ENCODE measurements around the gene RBX1.
A peak's percentile ranks its signal among the peaks of the same experiment; 100 is the strongest.

RBX1 gene

DNA sequence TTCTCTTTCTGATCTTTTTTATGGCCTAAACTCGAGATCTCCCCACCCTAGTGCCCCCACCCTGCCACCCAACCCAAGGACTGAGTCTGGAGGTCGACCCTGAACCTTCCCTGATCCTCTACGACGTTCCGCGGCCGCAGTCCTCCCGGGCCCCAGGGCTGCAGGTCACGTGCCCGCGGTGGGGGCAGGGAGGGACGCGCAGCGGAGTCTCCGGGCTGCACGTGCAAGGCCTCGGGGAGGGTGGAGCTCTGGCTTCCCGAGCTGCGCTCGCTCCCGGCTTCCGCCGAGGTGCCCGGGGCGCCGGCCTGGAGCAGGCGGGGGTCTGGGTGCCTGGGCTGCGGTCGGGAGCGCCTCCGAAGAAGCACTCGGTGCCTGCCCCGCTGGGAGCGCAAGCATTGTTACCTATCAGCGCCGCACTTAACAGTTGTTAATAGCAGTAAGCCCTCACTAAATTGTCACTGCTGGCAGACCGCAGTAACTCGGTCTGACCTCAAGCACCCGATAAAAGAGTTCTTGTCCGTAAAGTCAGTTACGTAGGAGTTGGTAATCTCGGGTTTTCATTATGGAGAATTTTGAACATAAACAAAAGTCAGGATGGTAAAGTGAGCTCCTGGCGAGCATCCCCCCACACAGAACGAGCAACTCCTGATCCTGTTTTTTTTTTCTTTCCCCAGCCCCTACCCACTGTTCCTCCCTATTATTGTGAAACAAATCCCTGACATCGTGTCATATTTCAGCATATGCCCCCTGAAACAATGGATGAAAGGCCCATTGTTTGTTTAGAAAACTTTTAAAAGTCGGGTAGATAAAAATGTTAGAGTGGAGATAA lies 71.5 kb downstream of the RBX1 start:
- Histone ChIP-seq H3K27ac (ENCODE audit: low read length) (peak overlapping the region; percentile 73), H2AFZ (ENCODE audit: low read depth, low read length) (peak overlapping the region; percentile 94), H4K20me1 (ENCODE audit: insufficient read depth, low read length) (no peaks in the 10 kb centered on the region), H3K9me3 (ENCODE audit: insufficient read depth, low read length, severe bottlenecking) (no peaks in the 10 kb centered on the region), H3K36me3 (ENCODE audit: insufficient read depth, low read length) (no peaks in the 10 kb centered on the region), H3K27me3 (ENCODE audit: insufficient read depth, low read length, poor library complexity) (peaks cover 3% of the 10 kb centered on the region), H3K4me1 (ENCODE audit: insufficient read depth, low read length) (peaks cover 26% of the 10 kb centered on the region), H3K9ac (ENCODE audit: low read depth, low read length) (peak overlapping the region; percentile 83), H3K4me3 (ENCODE audit: low read depth in 1 of 2, low read length in 2 of 2) (peak overlapping the region; percentile 81 to 92; a peak in 3 of 4 replicates), H3K79me2 (ENCODE audit: insufficient read depth, low read length) (no peaks in the 10 kb centered on the region), H3K4me2 (ENCODE audit: insufficient read depth, low read length) (peak overlapping the region; percentile 99)
- TF ChIP-seq, protein P1, sequence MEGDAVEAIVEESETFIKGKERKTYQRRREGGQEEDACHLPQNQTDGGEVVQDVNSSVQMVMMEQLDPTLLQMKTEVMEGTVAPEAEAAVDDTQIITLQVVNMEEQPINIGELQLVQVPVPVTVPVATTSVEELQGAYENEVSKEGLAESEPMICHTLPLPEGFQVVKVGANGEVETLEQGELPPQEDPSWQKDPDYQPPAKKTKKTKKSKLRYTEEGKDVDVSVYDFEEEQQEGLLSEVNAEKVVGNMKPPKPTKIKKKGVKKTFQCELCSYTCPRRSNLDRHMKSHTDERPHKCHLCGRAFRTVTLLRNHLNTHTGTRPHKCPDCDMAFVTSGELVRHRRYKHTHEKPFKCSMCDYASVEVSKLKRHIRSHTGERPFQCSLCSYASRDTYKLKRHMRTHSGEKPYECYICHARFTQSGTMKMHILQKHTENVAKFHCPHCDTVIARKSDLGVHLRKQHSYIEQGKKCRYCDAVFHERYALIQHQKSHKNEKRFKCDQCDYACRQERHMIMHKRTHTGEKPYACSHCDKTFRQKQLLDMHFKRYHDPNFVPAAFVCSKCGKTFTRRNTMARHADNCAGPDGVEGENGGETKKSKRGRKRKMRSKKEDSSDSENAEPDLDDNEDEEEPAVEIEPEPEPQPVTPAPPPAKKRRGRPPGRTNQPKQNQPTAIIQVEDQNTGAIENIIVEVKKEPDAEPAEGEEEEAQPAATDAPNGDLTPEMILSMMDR (IDR thresholded peaks at IDR 0.05; ENCODE audit: borderline replicate concordance, extremely low read depth, low read length, poor library complexity, severe bottlenecking): no peak
- TF ChIP-seq EZH2 (IDR thresholded peaks at IDR 0.05; ENCODE audit: borderline replicate concordance, low read depth, low read length, severe bottlenecking): no peak
- DNase-seq (peak; percentile 94), ATAC-seq (ENCODE audit: insufficient read depth, low read depth) (peak; percentile 86)

All from DND-41 (cell line).